Activated naive CD8-positive, alpha-beta T cell treated with anti-CD3 and anti-CD28 coated beads for 36 hours (primary cell): ENCODE data around the gene ABCC6. TPM values are rescaled to one million over a fixed set of nuclear protein-coding genes. Genes with fewer than 3 reads are reported as not detected.
A peak's percentile ranks its signal among the peaks of the same experiment; 100 is the strongest.
"Not testable (repeated sequence)": the region's sequence is repeated elsewhere in the genome, so short reads cannot be mapped to it uniquely, and the experiment has no call there.

Experiments
- DNase-seq: peaks from one replicate; pipeline ENCODE4 v3.0.0; 2021
- H3K27ac Mint-ChIP-seq: one replicate; pipeline ENCODE4 v1.8.0; 2022; ENCODE audit warnings: mild to moderate bottlenecking, moderate library complexity, mixed read lengths
- H3K27me3 Mint-ChIP-seq: one replicate; pipeline ENCODE4 v1.8.0; 2022; ENCODE audit warnings: mild to moderate bottlenecking, mixed read lengths
- H3K36me3 Mint-ChIP-seq: one replicate; pipeline ENCODE4 v1.8.0; 2021; ENCODE audit warnings: mild to moderate bottlenecking, mixed read lengths
- H3K4me1 Mint-ChIP-seq: one replicate; pipeline ENCODE4 v1.8.0; 2021; ENCODE audit warnings: mixed read lengths
- H3K4me3 Mint-ChIP-seq: one replicate; pipeline ENCODE4 v1.8.0; 2022; ENCODE audit warnings: mild to moderate bottlenecking, moderate library complexity, mixed read lengths
- H3K9me3 Mint-ChIP-seq: one replicate; pipeline ENCODE4 v1.8.0; 2022; ENCODE audit warnings: mixed read lengths
- total RNA-seq, 2 experiments: library from RNA; stranded (reverse); gene quantifications; one replicate each; pipeline ENCODE4 v1.2.3, GENCODE V29; 2021

ABCC6 gene
- total RNA-seq, 2 experiments from 2014 or later = not detected

GRCh38 chr16:16150117-16150877 is 73.0 kb downstream of the ABCC6 start:
- Mint-ChIP-seq H3K27ac (no peak overlapping the region), H3K9me3 (no peaks in the 10 kb centered on the region), H3K4me1 (no peaks in the 10 kb centered on the region), H3K27me3 (no peaks in the 10 kb centered on the region), H3K4me3 (no peak overlapping the region), H3K36me3 (no peaks in the 10 kb centered on the region)
- DNase-seq = no peak

GRCh38 chr16:16149710-16150116 is 73.6 kb downstream of the ABCC6 start:
- H3K9me3 Mint-ChIP-seq = no peaks in the 10 kb centered on the region
- no peaks in the 10 kb centered on the region for H3K36me3 Mint-ChIP-seq
- H3K27me3 Mint-ChIP-seq = no peaks in the 10 kb centered on the region
- H3K27ac Mint-ChIP-seq = no peak overlapping the region
- no peaks in the 10 kb centered on the region for H3K4me1 Mint-ChIP-seq
- DNase-seq = no peak
- no peak overlapping the region for H3K4me3 Mint-ChIP-seq

- no peak overlapping the region for H3K27ac Mint-ChIP-seq
- peaks cover 5% of the 10 kb centered on the region for H3K4me1 Mint-ChIP-seq
Measured at GRCh38 chr16:16148755-16149154, 74.5 kb downstream of the ABCC6 start.

GRCh38 chr16:16148000-16148599 is 75.2 kb downstream of the ABCC6 start:
- H3K27me3 Mint-ChIP-seq, H3K4me1 Mint-ChIP-seq, H3K36me3 Mint-ChIP-seq, DNase-seq, H3K4me3 Mint-ChIP-seq, H3K9me3 Mint-ChIP-seq: not testable (repeated sequence)
- H3K27ac Mint-ChIP-seq = peak overlapping the region; percentile 16

More at GRCh38 chr16:16148755-16149154, 74.5 kb downstream of the ABCC6 start:
- Mint-ChIP-seq H3K36me3 (no peaks in the 10 kb centered on the region), H3K27me3 (no peaks in the 10 kb centered on the region), H3K9me3 (no peaks in the 10 kb centered on the region), H3K4me3 (no peak overlapping the region)
- no peak for DNase-seq

- no peak overlapping the region for H3K4me3 Mint-ChIP-seq
- peaks cover 4% of the 10 kb centered on the region for H3K36me3 Mint-ChIP-seq
- no peaks in the 10 kb centered on the region for H3K27me3 Mint-ChIP-seq
- H3K4me1 Mint-ChIP-seq = peaks cover 5% of the 10 kb centered on the region
- peak overlapping the region; percentile 16 for H3K27ac Mint-ChIP-seq
- no peak for DNase-seq
- no peaks in the 10 kb centered on the region for H3K9me3 Mint-ChIP-seq
Measured at GRCh38 chr16:16147316-16147999, 75.8 kb downstream of the ABCC6 start.

- peaks cover 6% of the 10 kb centered on the region for H3K36me3 Mint-ChIP-seq
- DNase-seq = no peak
- H3K9me3 Mint-ChIP-seq = no peaks in the 10 kb centered on the region
- H3K4me3 Mint-ChIP-seq = no peak overlapping the region
- no peak overlapping the region for H3K27ac Mint-ChIP-seq
- H3K4me1 Mint-ChIP-seq = peaks cover 5% of the 10 kb centered on the region
- H3K27me3 Mint-ChIP-seq = no peaks in the 10 kb centered on the region
Measured at GRCh38 chr16:16146380-16147315, 76.6 kb downstream of the ABCC6 start.

GRCh38 chr16:16145286-16145685 is 78.0 kb downstream of the ABCC6 start:
- Mint-ChIP-seq H3K27me3 (no peaks in the 10 kb centered on the region), H3K36me3 (peaks cover 6% of the 10 kb centered on the region)

GRCh38 chr16:16144416-16144815 is 78.9 kb downstream of the ABCC6 start:
- H3K27ac Mint-ChIP-seq = no peak overlapping the region
- H3K9me3 Mint-ChIP-seq = no peaks in the 10 kb centered on the region
- H3K4me1 Mint-ChIP-seq = peaks cover 5% of the 10 kb centered on the region
- H3K36me3 Mint-ChIP-seq = peaks cover 12% of the 10 kb centered on the region
- no peaks in the 10 kb centered on the region for H3K27me3 Mint-ChIP-seq
- no peak for DNase-seq
- no peak overlapping the region for H3K4me3 Mint-ChIP-seq

More at GRCh38 chr16:16145286-16145685, 78.0 kb downstream of the ABCC6 start:
- Mint-ChIP-seq H3K27ac (no peak overlapping the region), H3K4me1 (peaks cover 5% of the 10 kb centered on the region), H3K9me3 (no peaks in the 10 kb centered on the region), H3K4me3 (no peak overlapping the region)
- DNase-seq = no peak

- DNase-seq = no peak
- no peaks in the 10 kb centered on the region for H3K9me3 Mint-ChIP-seq
- H3K27ac Mint-ChIP-seq = no peak overlapping the region
- peaks cover 5% of the 10 kb centered on the region for H3K4me1 Mint-ChIP-seq
- no peaks in the 10 kb centered on the region for H3K27me3 Mint-ChIP-seq
- peaks cover 14% of the 10 kb centered on the region for H3K36me3 Mint-ChIP-seq
- no peak overlapping the region for H3K4me3 Mint-ChIP-seq
Measured at GRCh38 chr16:16143931-16144330, 79.4 kb downstream of the ABCC6 start.

GRCh38 chr16:16143038-16143763 is 80.1 kb downstream of the ABCC6 start:
- Mint-ChIP-seq H3K4me1 (peaks cover 5% of the 10 kb centered on the region), H3K36me3 (peaks cover 17% of the 10 kb centered on the region)
- DNase-seq = no peak

GRCh38 chr16:16141784-16142396 is 81.4 kb downstream of the ABCC6 start:
- no peak for DNase-seq
- no peak overlapping the region for H3K4me3 Mint-ChIP-seq
- no peak overlapping the region for H3K27ac Mint-ChIP-seq
- no peaks in the 10 kb centered on the region for H3K9me3 Mint-ChIP-seq
- H3K27me3 Mint-ChIP-seq = no peaks in the 10 kb centered on the region
- H3K36me3 Mint-ChIP-seq = peaks cover 17% of the 10 kb centered on the region
- peaks cover 5% of the 10 kb centered on the region for H3K4me1 Mint-ChIP-seq

More at GRCh38 chr16:16143038-16143763, 80.1 kb downstream of the ABCC6 start:
- Mint-ChIP-seq H3K27me3 (no peaks in the 10 kb centered on the region), H3K4me3 (no peak overlapping the region), H3K9me3 (no peaks in the 10 kb centered on the region), H3K27ac (no peak overlapping the region)

GRCh38 chr16:16141141-16141540 is 82.2 kb downstream of the ABCC6 start:
- Mint-ChIP-seq H3K36me3 (peaks cover 17% of the 10 kb centered on the region), H3K9me3 (no peaks in the 10 kb centered on the region), H3K27ac (no peak overlapping the region), H3K4me1 (peaks cover 5% of the 10 kb centered on the region), H3K4me3 (no peak overlapping the region), H3K27me3 (no peaks in the 10 kb centered on the region)
- no peak for DNase-seq

GRCh38 chr16:16140537-16140936 is 82.8 kb downstream of the ABCC6 start:
- Mint-ChIP-seq H3K4me1 (peaks cover 5% of the 10 kb centered on the region), H3K27me3 (no peaks in the 10 kb centered on the region), H3K27ac (no peak overlapping the region), H3K36me3 (peaks cover 17% of the 10 kb centered on the region), H3K9me3 (no peaks in the 10 kb centered on the region), H3K4me3 (no peak overlapping the region)
- DNase-seq = no peak

- peaks cover 5% of the 10 kb centered on the region for H3K4me1 Mint-ChIP-seq
- DNase-seq = no peak
- no peak overlapping the region for H3K27ac Mint-ChIP-seq
- no peaks in the 10 kb centered on the region for H3K9me3 Mint-ChIP-seq
- peaks cover 20% of the 10 kb centered on the region for H3K36me3 Mint-ChIP-seq
- no peak overlapping the region for H3K4me3 Mint-ChIP-seq
- no peaks in the 10 kb centered on the region for H3K27me3 Mint-ChIP-seq
Measured at GRCh38 chr16:16139806-16140205, 83.5 kb downstream of the ABCC6 start.
